Stimulated activated CD4-positive, alpha-beta T cell treated with anti-CD3 and anti-CD28 coated beads, Interleukin-4, amount 100 ng/mL, for 24 hours (primary cell): ENCODE data around the gene ESX1.
"Not testable (repeated sequence)": the region's sequence is repeated elsewhere in the genome, so short reads cannot be mapped to it uniquely, and the experiment has no call there.

Experiments used
- DNase-seq: peaks from one replicate; pipeline ENCODE4 v3.0.0-alpha.2; 2020

ESX1 gene

GRCh38 chrX:104254442-104255115 is at the start of gene ESX1:
TSS of gene ESX1 (minus strand) at chrX:104254933. CDS start at chrX:104254849, 84 bp downstream.
- DNase-seq = no peak

GRCh38 chrX:104295636-104296035 is 40.9 kb upstream of the ESX1 start:
- no peak for DNase-seq

- DNase-seq = no peak
Measured at GRCh38 chrX:104288961-104289360, 34.2 kb upstream of the ESX1 start.

GRCh38 chrX:104288269-104288668 is 33.5 kb upstream of the ESX1 start:
- no peak for DNase-seq

- no peak for DNase-seq
Measured at GRCh38 chrX:104285201-104285600, 30.5 kb upstream of the ESX1 start.

GRCh38 chrX:104284507-104284906 is 29.8 kb upstream of the ESX1 start:
- DNase-seq = no peak

- no peak for DNase-seq
Measured at GRCh38 chrX:104282166-104282725, 27.5 kb upstream of the ESX1 start.

- no peak for DNase-seq
Measured at GRCh38 chrX:104281564-104281963, 26.8 kb upstream of the ESX1 start.

- no peak for DNase-seq
Measured at GRCh38 chrX:104280609-104281008, 25.9 kb upstream of the ESX1 start.

GRCh38 chrX:104270916-104271512 is 16.3 kb upstream of the ESX1 start:
- DNase-seq = peak; percentile 17

- no peak for DNase-seq
Measured at GRCh38 chrX:104270212-104270611, 15.5 kb upstream of the ESX1 start.

- no peak for DNase-seq
Measured at GRCh38 chrX:104255465-104255864, 732 bp upstream of the ESX1 start.

GRCh38 chrX:104253567-104254441 is 929 bp downstream of the ESX1 start:
- DNase-seq = no peak

- DNase-seq = no peak
Measured at GRCh38 chrX:104250470-104250869, 4.3 kb downstream of the ESX1 start.

- not testable (repeated sequence) for DNase-seq
Measured at GRCh38 chrX:104230060-104230459, 24.7 kb downstream of the ESX1 start.

- no peak for DNase-seq
Measured at GRCh38 chrX:104211187-104211586, 43.5 kb downstream of the ESX1 start.

- no peak for DNase-seq
Measured at GRCh38 chrX:104205548-104205947, 49.2 kb downstream of the ESX1 start.
